Measurements from ENCODE around the gene VPS13C. TPM values are rescaled to one million over a fixed set of nuclear protein-coding genes. Genes with fewer than 3 reads are reported as not detected.

The VPS13C gene
- total RNA-seq, 1 donor from 2014 or later: 51.6 TPM

DNA sequence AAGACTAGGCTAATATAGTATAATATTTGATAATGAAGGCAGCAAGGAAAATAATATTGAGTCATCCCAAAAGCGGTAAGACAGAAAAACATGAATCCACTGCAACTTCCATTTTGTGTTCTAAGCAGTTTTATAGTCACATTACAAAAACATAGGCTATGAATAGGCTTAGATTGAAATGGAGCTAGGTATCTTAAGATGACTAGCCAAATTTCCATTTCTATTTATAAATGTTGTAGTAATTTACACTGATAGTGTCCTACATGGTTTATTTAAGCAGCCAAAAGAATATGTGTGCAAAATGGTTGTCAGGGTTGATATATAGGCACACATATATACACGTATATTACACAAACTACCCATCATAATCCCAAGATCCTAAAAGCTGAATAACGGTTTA, 82.0 kb downstream of the VPS13C start:
- H3K36me3 Mint-ChIP-seq: peaks cover 9% of the 10 kb centered on the region
- Histone ChIP-seq H3K79me2 (ENCODE audit: low read depth) (no peaks in the 10 kb centered on the region), H3K9ac (no peak overlapping the region), H3K9me3 (ENCODE audit: low read depth) (no peaks in the 10 kb centered on the region), H2AFZ (replicated peaks) (no peak overlapping the region), H3K4me3 (no peak overlapping the region), H3K27me3 (no peaks in the 10 kb centered on the region), H3K36me3 (no peaks in the 10 kb centered on the region), H3K4me1 (no peaks in the 10 kb centered on the region), H3F3A (ENCODE audit: low read depth) (no peaks in the 10 kb centered on the region), H3K27ac (no peak overlapping the region), H3K4me2 (no peak overlapping the region), H4K20me1 (ENCODE audit: low read depth) (no peaks in the 10 kb centered on the region)
- H3K4me1 Mint-ChIP-seq: no peaks in the 10 kb centered on the region
- no peak for DNase-seq (ENCODE audit: low spot score)
- H3K9me3 Mint-ChIP-seq: no peaks in the 10 kb centered on the region
- H3K27me3 Mint-ChIP-seq (ENCODE audit: insufficient read depth, low read depth): no peaks in the 10 kb centered on the region
- TF ChIP-seq, protein P1, sequence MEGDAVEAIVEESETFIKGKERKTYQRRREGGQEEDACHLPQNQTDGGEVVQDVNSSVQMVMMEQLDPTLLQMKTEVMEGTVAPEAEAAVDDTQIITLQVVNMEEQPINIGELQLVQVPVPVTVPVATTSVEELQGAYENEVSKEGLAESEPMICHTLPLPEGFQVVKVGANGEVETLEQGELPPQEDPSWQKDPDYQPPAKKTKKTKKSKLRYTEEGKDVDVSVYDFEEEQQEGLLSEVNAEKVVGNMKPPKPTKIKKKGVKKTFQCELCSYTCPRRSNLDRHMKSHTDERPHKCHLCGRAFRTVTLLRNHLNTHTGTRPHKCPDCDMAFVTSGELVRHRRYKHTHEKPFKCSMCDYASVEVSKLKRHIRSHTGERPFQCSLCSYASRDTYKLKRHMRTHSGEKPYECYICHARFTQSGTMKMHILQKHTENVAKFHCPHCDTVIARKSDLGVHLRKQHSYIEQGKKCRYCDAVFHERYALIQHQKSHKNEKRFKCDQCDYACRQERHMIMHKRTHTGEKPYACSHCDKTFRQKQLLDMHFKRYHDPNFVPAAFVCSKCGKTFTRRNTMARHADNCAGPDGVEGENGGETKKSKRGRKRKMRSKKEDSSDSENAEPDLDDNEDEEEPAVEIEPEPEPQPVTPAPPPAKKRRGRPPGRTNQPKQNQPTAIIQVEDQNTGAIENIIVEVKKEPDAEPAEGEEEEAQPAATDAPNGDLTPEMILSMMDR (IDR thresholded peaks at IDR 0.05): no peak
- TF ChIP-seq EZH2 (IDR thresholded peaks at IDR 0.05): no peak
- TF ChIP-seq EZH2phosphoT487 (IDR thresholded peaks at IDR 0.05): no peak
- H3K4me3 Mint-ChIP-seq: no peak overlapping the region
- H3K27ac Mint-ChIP-seq: no peak overlapping the region

DNA sequence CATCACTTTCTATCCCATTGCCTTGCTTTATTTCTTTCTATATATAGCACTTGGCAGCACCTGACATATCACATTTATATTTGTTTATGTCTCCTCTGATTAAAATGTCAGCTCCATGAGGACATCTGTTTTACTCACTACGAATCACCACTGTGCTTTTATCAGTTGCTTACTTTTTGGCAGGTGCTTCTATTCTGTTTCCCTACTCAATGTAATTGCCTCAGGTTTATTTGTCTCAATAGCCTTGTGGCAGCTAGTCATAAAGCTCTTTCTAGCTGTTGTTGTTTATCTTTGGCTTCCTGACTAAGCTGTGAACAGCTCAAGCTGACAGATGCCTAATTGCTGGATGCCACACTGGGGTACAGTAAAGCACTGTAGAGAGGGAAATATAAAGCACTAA, 85.5 kb downstream of the VPS13C start:
- no peak overlapping the region for H3K4me3 ChIP-seq
- Mint-ChIP-seq H3K27ac (no peak overlapping the region), H3K9me3 (no peaks in the 10 kb centered on the region), H3K4me3 (no peak overlapping the region), H3K36me3 (peaks cover 14% of the 10 kb centered on the region), H3K27me3 (ENCODE audit: insufficient read depth, low read depth) (no peaks in the 10 kb centered on the region), H3K4me1 (no peaks in the 10 kb centered on the region)
- no peak overlapping the region for H3K9ac ChIP-seq
- H3F3A ChIP-seq (ENCODE audit: low read depth): no peaks in the 10 kb centered on the region
- DNase-seq (ENCODE audit: low spot score): no peak
- no peaks in the 10 kb centered on the region for H3K27me3 ChIP-seq
- TF ChIP-seq, protein P1 (IDR thresholded peaks at IDR 0.05): no peak
- TF ChIP-seq EZH2 (IDR thresholded peaks at IDR 0.05) (no peak), EZH2phosphoT487 (IDR thresholded peaks at IDR 0.05) (no peak)
- H3K4me2 ChIP-seq: no peak overlapping the region
- no peaks in the 10 kb centered on the region for H3K9me3 ChIP-seq (ENCODE audit: low read depth)
- no peaks in the 10 kb centered on the region for H4K20me1 ChIP-seq (ENCODE audit: low read depth)
- H3K27ac ChIP-seq: no peak overlapping the region
- no peaks in the 10 kb centered on the region for H3K79me2 ChIP-seq (ENCODE audit: low read depth)
- no peaks in the 10 kb centered on the region for H3K36me3 ChIP-seq
- no peaks in the 10 kb centered on the region for H3K4me1 ChIP-seq
- H2AFZ ChIP-seq (replicated peaks): no peak overlapping the region

DNA sequence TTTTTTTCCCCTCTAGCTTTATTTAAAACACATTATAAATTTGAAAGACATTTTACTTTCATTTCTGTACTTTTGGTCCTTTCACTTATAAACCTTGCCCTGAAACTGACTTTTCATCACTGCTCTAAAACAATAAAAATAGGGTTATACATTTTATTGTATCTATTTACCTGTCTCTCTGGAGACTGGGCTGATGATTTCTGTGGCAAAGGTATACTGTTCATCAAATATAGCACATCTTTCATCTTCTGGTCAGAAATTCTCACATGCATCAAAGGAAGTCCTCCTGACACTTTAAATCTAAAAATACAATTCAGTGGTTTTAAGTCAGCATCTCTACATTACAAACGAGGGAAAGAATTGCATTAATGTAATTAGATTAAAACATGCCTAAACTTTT, 86.1 kb downstream of the VPS13C start:
- no peaks in the 10 kb centered on the region for H3K9me3 Mint-ChIP-seq
- no peaks in the 10 kb centered on the region for H3K4me1 ChIP-seq
- H3K4me3 Mint-ChIP-seq: no peak overlapping the region
- peaks cover 11% of the 10 kb centered on the region for H3K36me3 Mint-ChIP-seq
- no peaks in the 10 kb centered on the region for H3K27me3 Mint-ChIP-seq (ENCODE audit: insufficient read depth, low read depth)
- no peaks in the 10 kb centered on the region for H3K36me3 ChIP-seq
- no peak overlapping the region for H3K27ac Mint-ChIP-seq
- no peaks in the 10 kb centered on the region for H3K9me3 ChIP-seq (ENCODE audit: low read depth)
- no peak overlapping the region for H3K4me2 ChIP-seq
- TF ChIP-seq EZH2phosphoT487 (IDR thresholded peaks at IDR 0.05) (no peak), EZH2 (IDR thresholded peaks at IDR 0.05) (no peak)
- TF ChIP-seq, protein P1 (IDR thresholded peaks at IDR 0.05): no peak
- no peak for DNase-seq (ENCODE audit: low spot score)
- no peak overlapping the region for H3K27ac ChIP-seq
- H3F3A ChIP-seq (ENCODE audit: low read depth): no peaks in the 10 kb centered on the region
- no peaks in the 10 kb centered on the region for H3K27me3 ChIP-seq
- H3K4me3 ChIP-seq: no peak overlapping the region
- H3K4me1 Mint-ChIP-seq: no peaks in the 10 kb centered on the region
- no peak overlapping the region for H2AFZ ChIP-seq (replicated peaks)
- no peaks in the 10 kb centered on the region for H4K20me1 ChIP-seq (ENCODE audit: low read depth)
- H3K9ac ChIP-seq: no peak overlapping the region
- H3K79me2 ChIP-seq (ENCODE audit: low read depth): no peaks in the 10 kb centered on the region

All from neural progenitor cell (in vitro differentiated cells).